ENCODE results near the gene PPP1R12B.
"Not testable (repeated sequence)": the region's sequence is repeated elsewhere in the genome, so short reads cannot be mapped to it uniquely, and the experiment has no call there.

DNA sequence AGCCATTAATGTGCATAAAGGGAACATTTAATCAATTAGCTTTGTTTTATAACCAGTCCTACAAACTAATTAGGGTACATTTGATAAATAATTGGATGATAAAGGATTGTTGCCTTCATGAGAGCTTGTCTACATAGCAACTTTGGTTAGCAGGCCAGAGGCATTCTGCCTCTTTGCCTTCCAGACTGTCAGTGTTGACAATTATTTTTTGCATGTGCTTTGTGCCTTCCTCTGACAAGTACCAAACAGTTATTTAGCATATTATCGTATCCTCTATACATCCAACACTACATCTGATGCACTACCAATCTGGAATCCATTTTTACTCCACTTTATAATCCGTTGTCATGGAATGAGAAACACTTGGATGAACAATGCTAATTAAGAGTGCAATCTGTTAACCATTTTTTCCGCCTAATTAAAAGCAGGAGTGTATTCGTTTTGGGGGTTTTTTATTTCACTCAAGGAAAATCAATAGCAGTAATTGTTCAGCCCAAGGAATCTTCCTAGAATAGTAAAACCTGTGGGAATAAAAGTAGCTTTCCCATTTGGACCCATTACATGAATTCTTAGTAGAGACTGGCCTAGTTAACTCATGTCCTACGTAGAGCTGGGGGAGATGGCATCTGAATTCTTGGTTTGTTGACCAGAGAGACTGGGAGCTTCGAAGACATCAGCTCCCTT lies 196.4 kb downstream of the PPP1R12B start:
- TF ChIP-seq, protein P1, sequence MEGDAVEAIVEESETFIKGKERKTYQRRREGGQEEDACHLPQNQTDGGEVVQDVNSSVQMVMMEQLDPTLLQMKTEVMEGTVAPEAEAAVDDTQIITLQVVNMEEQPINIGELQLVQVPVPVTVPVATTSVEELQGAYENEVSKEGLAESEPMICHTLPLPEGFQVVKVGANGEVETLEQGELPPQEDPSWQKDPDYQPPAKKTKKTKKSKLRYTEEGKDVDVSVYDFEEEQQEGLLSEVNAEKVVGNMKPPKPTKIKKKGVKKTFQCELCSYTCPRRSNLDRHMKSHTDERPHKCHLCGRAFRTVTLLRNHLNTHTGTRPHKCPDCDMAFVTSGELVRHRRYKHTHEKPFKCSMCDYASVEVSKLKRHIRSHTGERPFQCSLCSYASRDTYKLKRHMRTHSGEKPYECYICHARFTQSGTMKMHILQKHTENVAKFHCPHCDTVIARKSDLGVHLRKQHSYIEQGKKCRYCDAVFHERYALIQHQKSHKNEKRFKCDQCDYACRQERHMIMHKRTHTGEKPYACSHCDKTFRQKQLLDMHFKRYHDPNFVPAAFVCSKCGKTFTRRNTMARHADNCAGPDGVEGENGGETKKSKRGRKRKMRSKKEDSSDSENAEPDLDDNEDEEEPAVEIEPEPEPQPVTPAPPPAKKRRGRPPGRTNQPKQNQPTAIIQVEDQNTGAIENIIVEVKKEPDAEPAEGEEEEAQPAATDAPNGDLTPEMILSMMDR (IDR thresholded peaks at IDR 0.05), result not testable (repeated sequence)
- TF ChIP-seq POLR2A (IDR thresholded peaks at IDR 0.05), result not testable (repeated sequence)

Measured in ovary (tissue), 3 donors.